H1 (cell line): ENCODE results near the gene ELOVL5. TPM values are rescaled to one million over a fixed set of nuclear protein-coding genes. Genes with fewer than 3 reads are reported as not detected.

Experiments
- CTCF ChIA-PET: fragments of 300-600 bp; sonication (Branson Sonifier 250); formaldehyde crosslinking; loops from one replicate; lab custom pipeline; 2021; ENCODE audit not compliant: partially characterized antibody; lab: Charles Lee
- POLR2A ChIA-PET: fragments of 300-600 bp; sonication (Branson Sonifier 250); formaldehyde crosslinking; loops from one replicate; lab custom pipeline; 2021; ENCODE audit warnings: inconsistent platforms; ENCODE audit not compliant: partially characterized antibody; lab: Charles Lee
- DNase-seq, 2 experiments: peaks; one replicate each; pipeline versions ENCODE4 v3.0.0 to v3.0.0-alpha.2; 2010 to 2022; ENCODE audit warnings: low spot score in 2 of 2, low read depth in 1 of 2, mixed read lengths in 1 of 2
- FAIRE-seq: peaks from 2 replicates; lab custom pipeline; 2011; peaks lifted over from hg19 to GRCh38; lab: Jason Lieb, UNC
- H2AFZ ChIP-seq: 2 replicates; pipeline ENCODE4 v1.8.1; 2012; ENCODE audit warnings: low read length, inconsistent platforms
- H2AK5ac ChIP-seq: 2 replicates; pipeline ENCODE4 v1.6.1; 2013; ENCODE audit warnings: low read depth, low read length
- H2BK120ac ChIP-seq: replicated peaks from 2 replicates; pipeline ENCODE3; 2013; ENCODE audit warnings: low read depth, low read length, inconsistent platforms
- H2BK12ac ChIP-seq: 2 replicates; pipeline ENCODE4 v1.6.1; 2013; ENCODE audit warnings: low read depth, low read length
- H2BK15ac ChIP-seq: 2 replicates; pipeline ENCODE4 v1.6.1; 2013; ENCODE audit warnings: low read length
- H2BK20ac ChIP-seq: 2 replicates; pipeline ENCODE4 v1.6.1; 2013; ENCODE audit warnings: low read length
- H2BK5ac ChIP-seq: 2 replicates; pipeline ENCODE4 v1.6.1; 2013; ENCODE audit warnings: low read depth, low read length
- H3K14ac ChIP-seq: 2 replicates; pipeline ENCODE4 v1.6.1; 2013; ENCODE audit warnings: inconsistent platforms; ENCODE audit not compliant: insufficient read length
- H3K18ac ChIP-seq: 2 replicates; pipeline ENCODE4 v1.6.1; 2013; ENCODE audit warnings: low read length; ENCODE audit errors: extremely low read depth
- H3K23ac ChIP-seq: 2 replicates; pipeline ENCODE4 v1.6.1; 2013; ENCODE audit warnings: inconsistent platforms; ENCODE audit not compliant: insufficient read length
- H3K23me2 ChIP-seq: 2 replicates; pipeline ENCODE4 v1.6.1; 2013; ENCODE audit warnings: low read depth, low read length
- H3K27ac ChIP-seq: 2 replicates; pipeline ENCODE4 v1.6.1; 2011; ENCODE audit warnings: low read depth, low read length, inconsistent platforms
- H3K27me3 ChIP-seq, 4 experiments: replicated peaks in 1 of 4; 1 replicate in 1 of 4; 2 replicates in 3 of 4; pipeline versions ENCODE4 v1.6.1 to v1.8.1; 2011 to 2013; ENCODE audit warnings: low read length in 3 of 4, mild to moderate bottlenecking in 3 of 4, inconsistent platforms in 2 of 4, mixed read lengths in 2 of 4, moderate library complexity in 1 of 4; ENCODE audit not compliant: control insufficient read depth in 3 of 4, insufficient read depth in 3 of 4; ENCODE audit errors: extremely low read depth in 1 of 4
- H3K36me3 ChIP-seq, 4 experiments: 2 replicates each; pipeline versions ENCODE4 v1.6.1 to v1.8.1; 2011 to 2013; ENCODE audit warnings: mild to moderate bottlenecking in 4 of 4, low read length in 3 of 4, moderate library complexity in 2 of 4, control low read depth in 1 of 4, inconsistent platforms in 1 of 4; ENCODE audit not compliant: insufficient read depth in 4 of 4, control insufficient read depth in 2 of 4
- H3K4ac ChIP-seq: replicated peaks from 2 replicates; pipeline ENCODE3; 2013; ENCODE audit warnings: low read length, low read depth, mixed read lengths, inconsistent platforms; ENCODE audit not compliant: insufficient read length
- H3K4me1 ChIP-seq, 4 experiments: replicated peaks in 1 of 4; 1 replicate in 1 of 4; 2 replicates in 3 of 4; pipeline versions ENCODE4 v1.6.1 to v1.8.1; 2011 to 2013; ENCODE audit warnings: low read length in 3 of 4, inconsistent platforms in 2 of 4, mixed read lengths in 1 of 4; ENCODE audit not compliant: insufficient read depth in 4 of 4, control insufficient read depth in 3 of 4
- H3K4me2 ChIP-seq, 2 experiments: 2 replicates each; pipeline versions ENCODE4 v1.6.1 to v1.8.1; 2011 to 2013; ENCODE audit warnings: low read depth in 2 of 2, low read length in 2 of 2, control low read depth in 1 of 2, inconsistent platforms in 1 of 2, mild to moderate bottlenecking in 1 of 2; ENCODE audit not compliant: insufficient read depth in 1 of 2
- H3K4me3 ChIP-seq, 4 experiments: fragments of 200-600, 300-600 bp in 1 of 4; sonication (generic), shearing (Covaris generic), sonication (Bioruptor Twin) in 1 of 4; 2 replicates each; pipeline versions ENCODE4 v1.5.1 to v1.8.1; 2011 to 2016; ENCODE audit warnings: low read length in 4 of 4, low read depth in 3 of 4, control low read depth in 2 of 4, inconsistent platforms in 2 of 4, mild to moderate bottlenecking in 2 of 4, mixed read lengths in 1 of 4, moderate library complexity in 1 of 4; ENCODE audit not compliant: insufficient read depth in 2 of 4; ENCODE audit errors: extremely low read depth in 1 of 4
- H3K56ac ChIP-seq: replicated peaks from 2 replicates; pipeline ENCODE3; 2013; ENCODE audit warnings: low read depth, mild to moderate bottlenecking, mixed read lengths, low read length, inconsistent platforms; ENCODE audit not compliant: insufficient read length
- H3K79me1 ChIP-seq: 2 replicates; pipeline ENCODE4 v1.6.1; 2013; ENCODE audit warnings: low read depth, low read length, control low read depth
- H3K79me2 ChIP-seq, 2 experiments: 2 replicates each; pipeline versions ENCODE4 v1.6.1 to v1.8.1; 2012 to 2013; ENCODE audit warnings: low read length in 2 of 2, mild to moderate bottlenecking in 2 of 2, inconsistent platforms in 1 of 2; ENCODE audit not compliant: insufficient read depth in 2 of 2, control insufficient read depth in 1 of 2
- H3K9ac ChIP-seq, 4 experiments: replicated peaks in 1 of 4; 1 replicate in 1 of 4; 2 replicates in 3 of 4; pipeline versions ENCODE4 v1.6.1 to v1.8.1; 2011 to 2013; ENCODE audit warnings: low read depth in 3 of 4, low read length in 3 of 4, control low read depth in 2 of 4, mild to moderate bottlenecking in 2 of 4, moderate library complexity in 2 of 4, inconsistent platforms in 1 of 4; ENCODE audit errors: extremely low read depth in 1 of 4
- H3K9me3 ChIP-seq, 2 experiments: 2 replicates each; pipeline versions ENCODE4 v1.6.1 to v1.8.1; 2012 to 2013; ENCODE audit warnings: mild to moderate bottlenecking in 2 of 2, moderate library complexity in 2 of 2, control low read depth in 1 of 2, inconsistent platforms in 1 of 2, low read depth in 1 of 2, low read length in 1 of 2, mixed read lengths in 1 of 2; ENCODE audit not compliant: insufficient read depth in 2 of 2
- H4K20me1 ChIP-seq, 2 experiments: replicated peaks in 1 of 2; 2 replicates each; pipeline versions ENCODE3 to v1.8.1; 2011 to 2013; ENCODE audit warnings: inconsistent platforms in 2 of 2, low read length in 2 of 2, mild to moderate bottlenecking in 1 of 2; ENCODE audit not compliant: insufficient read depth in 2 of 2, control insufficient read depth in 1 of 2
- H4K5ac ChIP-seq: 2 replicates; pipeline ENCODE4 v1.6.1; 2013; ENCODE audit warnings: low read length, low read depth, mixed read lengths, inconsistent platforms; ENCODE audit not compliant: insufficient read length
- H4K8ac ChIP-seq: 2 replicates; pipeline ENCODE4 v1.8.0; 2013; ENCODE audit warnings: mild to moderate bottlenecking, moderate library complexity, low read length, inconsistent platforms; ENCODE audit not compliant: insufficient read depth; ENCODE audit errors: extremely low read depth
- H4K91ac ChIP-seq: replicated peaks from 2 replicates; pipeline ENCODE3; 2013; ENCODE audit warnings: low read length, mixed read lengths, inconsistent platforms; ENCODE audit not compliant: insufficient read length
- CHD2 ChIP-seq: IDR thresholded peaks from 2 replicates; pipeline ENCODE4 v1.6.1; 2012; ENCODE audit warnings: low read length, improper control_type of control experiment
- EZH2 ChIP-seq: fragments of 200-600 bp; sonication (generic); IDR thresholded peaks from 2 replicates; pipeline ENCODE4 v1.7.1; 2012; ENCODE audit warnings: low read depth, mild to moderate bottlenecking, moderate library complexity, low read length, inconsistent platforms; ENCODE audit not compliant: severe bottlenecking
- KDM5A ChIP-seq: fragments of 200-600 bp; IDR thresholded peaks from 2 replicates; pipeline ENCODE4 v1.7.1; 2012; ENCODE audit warnings: mild to moderate bottlenecking, low read length, inconsistent platforms, mixed read lengths
- PHF8 ChIP-seq: fragments of 200-600 bp; sonication (generic); conservative IDR thresholded peaks from 2 replicates; pipeline ENCODE4 v1.7.1; 2012; ENCODE audit warnings: low read depth, mild to moderate bottlenecking, inconsistent platforms, low read length, moderate library complexity
- TAF1 ChIP-seq: IDR thresholded peaks from 2 replicates; pipeline ENCODE4 v1.6.1; 2011; ENCODE audit warnings: mild to moderate bottlenecking, low read depth, low read length
- TAF7 ChIP-seq: optimal IDR thresholded peaks from 2 replicates; pipeline ENCODE3; 2011; ENCODE audit warnings: low read depth, mild to moderate bottlenecking, inconsistent platforms, low read length, moderate library complexity, borderline replicate concordance
- TCF12 ChIP-seq: IDR thresholded peaks from 2 replicates; pipeline ENCODE4 v1.6.1; 2011; ENCODE audit warnings: low read depth, mild to moderate bottlenecking, low read length
- USF2 ChIP-seq: IDR thresholded peaks from 2 replicates; pipeline ENCODE4 v1.6.1; 2011; ENCODE audit warnings: low read length, improper control_type of control experiment
- ZNF274 ChIP-seq: IDR thresholded peaks from 2 replicates; pipeline ENCODE4 v1.7.0; 2012; ENCODE audit warnings: low read length, borderline replicate concordance; ENCODE audit errors: extremely low read depth
- polyA plus RNA-seq, 7 experiments: library from polyadenylated mRNA; depleted of rRNA in 3 of 7; stranded (reverse) in 5 of 7; unstranded in 2 of 7; fragments of >200 nt in 5 of 7; fragments of 200-250 nt in 2 of 7; gene quantifications; 1 replicate in 5 of 7; 2 replicates in 1 of 7; 4 replicates in 1 of 7; pipeline versions ENCODE4 v1.2.1 to v1.2.3, GENCODE V29; 2011 to 2013; ENCODE audit warnings: missing spikeins in 2 of 7, mixed read lengths in 2 of 7
- total RNA-seq: library from RNA; stranded (reverse); fragmentation: NEBNext Ultra II Directional; extraction: Animal tissue kit (Norgen Biotek cat#: 25700); gene quantifications from 2 replicates; pipeline ENCODE4 v1.2.1, GENCODE V29; 2021

ELOVL5 gene
- total and polyA plus RNA-seq, 2 of the 8 experiments (the other 6 are each of a cell fraction or from before 2014, with no cell fraction given) = 113 to 156 TPM

- no peak for FAIRE-seq
- Histone ChIP-seq H3K27me3 (no peaks in the 10 kb centered on the region), H2BK5ac (no peak overlapping the region), H2AK5ac (no peak overlapping the region), H3K14ac (no peak overlapping the region), H2BK12ac (no peak overlapping the region), H3K18ac (no peak overlapping the region), H3K4me2 (no peak overlapping the region), H3K4me1 (no peaks in the 10 kb centered on the region), H3K4me3 (no peak overlapping the region), H3K79me1 (no peaks in the 10 kb centered on the region), H3K56ac (no peak overlapping the region), H3K36me3 (no peaks in the 10 kb centered on the region), H3K9me3 (no peaks in the 10 kb centered on the region), H3K79me2 (no peaks in the 10 kb centered on the region), H2BK15ac (no peak overlapping the region), H2BK120ac (no peak overlapping the region), H4K91ac (no peak overlapping the region), H2AFZ (no peak overlapping the region), H2BK20ac (no peak overlapping the region), H4K8ac (no peak overlapping the region), H3K27ac (no peak overlapping the region), H4K5ac (no peak overlapping the region), H3K23me2 (no peaks in the 10 kb centered on the region), H3K9ac (no peak overlapping the region), H4K20me1 (no peaks in the 10 kb centered on the region), H3K4ac (no peak overlapping the region), H3K23ac (no peak overlapping the region)
- ChIA-PET POLR2A (no interaction called here), CTCF (interaction anchor here (0.7 kb wide), 2 partner anchors 48 to 101 kb away, joined by 3 read pairs; no protein-coding TSS in a partner anchor)
- no peak for DNase-seq
- TF ChIP-seq CHD2 (no peak), KDM5A (no peak), TAF1 (no peak), PHF8 (no peak), ZNF274 (no peak), USF2 (no peak), TCF12 (no peak), TAF7 (no peak), EZH2 (no peak)
Measured at GRCh38 chr6:53375847-53376246, 27.1 kb upstream of the ELOVL5 start.
